Measurements from ENCODE around the gene FRMD1.

FRMD1 gene

GRCh38 chr6:168031411-168031971 is 47.5 kb downstream of the FRMD1 start:
- H3K4me3 ChIP-seq (ENCODE audit: low read depth, low read length), result no peak overlapping the region
- no peaks in the 10 kb centered on the region for H3K9me3 ChIP-seq (ENCODE audit: severe bottlenecking)
- DNase-seq, result no peak
- TF ChIP-seq, protein P1, sequence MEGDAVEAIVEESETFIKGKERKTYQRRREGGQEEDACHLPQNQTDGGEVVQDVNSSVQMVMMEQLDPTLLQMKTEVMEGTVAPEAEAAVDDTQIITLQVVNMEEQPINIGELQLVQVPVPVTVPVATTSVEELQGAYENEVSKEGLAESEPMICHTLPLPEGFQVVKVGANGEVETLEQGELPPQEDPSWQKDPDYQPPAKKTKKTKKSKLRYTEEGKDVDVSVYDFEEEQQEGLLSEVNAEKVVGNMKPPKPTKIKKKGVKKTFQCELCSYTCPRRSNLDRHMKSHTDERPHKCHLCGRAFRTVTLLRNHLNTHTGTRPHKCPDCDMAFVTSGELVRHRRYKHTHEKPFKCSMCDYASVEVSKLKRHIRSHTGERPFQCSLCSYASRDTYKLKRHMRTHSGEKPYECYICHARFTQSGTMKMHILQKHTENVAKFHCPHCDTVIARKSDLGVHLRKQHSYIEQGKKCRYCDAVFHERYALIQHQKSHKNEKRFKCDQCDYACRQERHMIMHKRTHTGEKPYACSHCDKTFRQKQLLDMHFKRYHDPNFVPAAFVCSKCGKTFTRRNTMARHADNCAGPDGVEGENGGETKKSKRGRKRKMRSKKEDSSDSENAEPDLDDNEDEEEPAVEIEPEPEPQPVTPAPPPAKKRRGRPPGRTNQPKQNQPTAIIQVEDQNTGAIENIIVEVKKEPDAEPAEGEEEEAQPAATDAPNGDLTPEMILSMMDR (IDR thresholded peaks at IDR 0.05; ENCODE audit: low read depth, low read length), result no peak
- no peaks in the 10 kb centered on the region for H3K27me3 ChIP-seq (ENCODE audit: insufficient read depth, low read depth, severe bottlenecking)
- H3K27ac ChIP-seq, result no peak overlapping the region
- H3K36me3 ChIP-seq, result no peaks in the 10 kb centered on the region

DNA sequence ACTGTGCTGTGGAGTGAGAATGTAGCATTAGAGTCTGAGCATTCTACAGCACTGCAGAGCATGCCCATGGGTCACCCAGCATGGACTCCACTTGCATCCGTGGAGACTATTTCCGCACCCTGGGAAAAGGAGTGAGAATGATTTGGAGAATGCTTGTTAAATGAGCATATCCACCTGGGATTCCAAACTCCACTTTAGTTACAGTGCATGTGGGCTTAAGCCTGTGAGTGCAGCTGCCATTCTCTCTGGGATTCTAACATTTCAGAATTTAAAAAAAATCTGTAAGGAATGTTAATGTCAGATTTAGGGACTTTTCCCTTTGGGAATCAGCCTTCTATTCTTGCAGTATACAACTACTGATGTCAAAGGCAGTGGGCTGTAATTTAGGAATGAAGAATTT is 48.1 kb downstream of the FRMD1 start:
- DNase-seq, result no peak
- no peaks in the 10 kb centered on the region for H3K27me3 ChIP-seq (ENCODE audit: insufficient read depth, low read depth, severe bottlenecking)
- H3K27ac ChIP-seq, result no peak overlapping the region

DNA sequence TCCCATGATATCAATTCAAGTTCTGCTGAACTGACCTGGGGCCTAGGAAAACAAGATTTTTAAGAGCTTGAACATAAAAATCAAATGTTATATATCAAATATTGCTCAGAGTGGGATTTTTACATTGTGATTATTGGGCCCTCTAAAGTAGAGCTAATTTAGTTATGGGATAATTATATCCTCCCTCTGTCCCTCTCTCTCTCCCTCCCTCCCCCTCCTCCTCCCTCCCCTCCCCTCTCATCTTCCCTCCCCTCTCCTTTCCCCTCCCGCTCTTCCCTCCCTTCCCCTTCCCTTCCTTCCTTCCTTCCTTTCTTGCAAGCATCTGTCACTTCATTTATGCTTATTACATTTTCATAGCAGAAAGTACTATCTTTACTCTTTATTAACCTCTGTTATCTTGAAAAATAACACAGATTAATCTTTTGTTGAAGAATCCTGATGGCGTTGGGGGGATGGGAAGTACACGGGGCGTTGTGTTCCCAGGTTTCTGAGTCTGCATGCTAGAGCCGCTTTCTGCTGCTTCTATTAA is 48.7 kb downstream of the FRMD1 start:
- TF ChIP-seq, protein P1 (IDR thresholded peaks at IDR 0.05; ENCODE audit: low read depth, low read length), result no peak
- H3K9me3 ChIP-seq (ENCODE audit: severe bottlenecking), result no peaks in the 10 kb centered on the region
- no peaks in the 10 kb centered on the region for H3K27me3 ChIP-seq (ENCODE audit: insufficient read depth, low read depth, severe bottlenecking)
- H3K27ac ChIP-seq, result no peak overlapping the region
- no peak for DNase-seq
- H3K4me3 ChIP-seq (ENCODE audit: low read depth, low read length), result no peak overlapping the region
- no peaks in the 10 kb centered on the region for H3K36me3 ChIP-seq

More for the DNA sequence above, 48.1 kb downstream of the FRMD1 start:
- Histone ChIP-seq H3K36me3 (no peaks in the 10 kb centered on the region), H3K4me3 (ENCODE audit: low read depth, low read length) (no peak overlapping the region), H3K9me3 (ENCODE audit: severe bottlenecking) (no peaks in the 10 kb centered on the region)
- TF ChIP-seq, protein P1 (IDR thresholded peaks at IDR 0.05; ENCODE audit: low read depth, low read length), result no peak

DNA sequence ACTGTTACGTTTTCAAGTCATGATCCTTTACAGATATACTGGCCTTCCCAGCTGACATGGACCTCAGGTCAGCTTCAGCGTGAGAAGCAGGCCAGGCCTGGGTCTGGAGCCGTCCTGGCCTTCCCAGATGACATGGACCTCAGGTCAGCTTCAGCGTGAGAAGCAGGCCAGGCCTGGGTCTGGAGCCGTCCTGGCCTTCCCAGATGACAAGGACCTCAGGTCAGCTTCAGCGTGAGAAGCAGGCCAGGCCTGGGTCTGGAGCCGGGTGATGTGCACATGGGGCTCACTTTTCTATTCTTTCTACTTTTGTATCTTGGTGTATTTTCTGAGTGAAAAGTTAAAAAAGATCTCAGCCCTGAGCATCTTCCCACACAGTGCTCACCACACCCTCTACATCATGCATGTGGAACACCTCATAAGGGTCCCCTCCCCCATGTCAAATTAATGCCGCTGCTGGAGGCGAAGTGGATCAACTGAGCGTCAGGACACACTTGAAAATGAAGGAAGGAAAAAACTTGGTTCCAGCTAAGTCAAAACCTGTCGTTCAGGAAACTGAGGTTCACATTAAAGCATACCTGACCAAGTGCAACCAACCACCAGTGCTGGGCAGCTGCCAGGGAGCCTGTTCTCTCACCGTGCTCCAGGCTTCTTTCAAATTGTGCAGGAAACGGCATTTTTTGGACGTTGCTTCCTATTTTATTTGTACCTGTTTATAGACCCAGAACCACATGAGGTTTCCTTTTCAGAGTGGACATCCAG is 49.4 kb downstream of the FRMD1 start:
- Histone ChIP-seq H3K27ac (no peak overlapping the region), H3K27me3 (ENCODE audit: insufficient read depth, low read depth, severe bottlenecking) (no peaks in the 10 kb centered on the region), H3K9me3 (ENCODE audit: severe bottlenecking) (no peaks in the 10 kb centered on the region), H3K4me3 (ENCODE audit: low read depth, low read length) (no peak overlapping the region), H3K36me3 (no peaks in the 10 kb centered on the region)
- TF ChIP-seq, protein P1 (IDR thresholded peaks at IDR 0.05; ENCODE audit: low read depth, low read length), result no peak
- DNase-seq, result no peak

DNA sequence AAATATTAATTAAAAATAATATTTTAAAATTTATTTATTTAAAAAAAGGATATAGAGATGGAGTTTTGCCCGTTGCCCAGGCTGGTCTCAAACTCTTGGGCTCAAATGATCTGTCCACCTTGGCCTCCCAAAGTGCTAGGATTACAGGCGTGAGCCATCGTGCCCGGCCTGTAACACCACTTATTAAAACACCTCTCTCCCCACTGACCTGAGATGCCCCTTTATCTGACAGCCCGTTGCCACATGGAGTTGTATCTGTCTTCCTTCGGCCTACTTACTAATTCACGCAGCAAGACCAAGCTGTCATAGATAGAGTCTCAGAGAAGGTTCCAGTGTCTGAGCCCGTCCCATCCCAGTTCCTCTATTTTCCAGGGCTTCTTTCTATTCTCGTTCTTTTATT is 50.8 kb downstream of the FRMD1 start:
- no peaks in the 10 kb centered on the region for H3K27me3 ChIP-seq (ENCODE audit: insufficient read depth, low read depth, severe bottlenecking)
- TF ChIP-seq, protein P1 (IDR thresholded peaks at IDR 0.05; ENCODE audit: low read depth, low read length), result no peak
- no peaks in the 10 kb centered on the region for H3K36me3 ChIP-seq
- no peaks in the 10 kb centered on the region for H3K9me3 ChIP-seq (ENCODE audit: severe bottlenecking)
- no peak overlapping the region for H3K27ac ChIP-seq
- peak; percentile 37 for DNase-seq
- H3K4me3 ChIP-seq (ENCODE audit: low read depth, low read length), result no peak overlapping the region
